ENCODE measurements around the gene JCHAIN.

DNA sequence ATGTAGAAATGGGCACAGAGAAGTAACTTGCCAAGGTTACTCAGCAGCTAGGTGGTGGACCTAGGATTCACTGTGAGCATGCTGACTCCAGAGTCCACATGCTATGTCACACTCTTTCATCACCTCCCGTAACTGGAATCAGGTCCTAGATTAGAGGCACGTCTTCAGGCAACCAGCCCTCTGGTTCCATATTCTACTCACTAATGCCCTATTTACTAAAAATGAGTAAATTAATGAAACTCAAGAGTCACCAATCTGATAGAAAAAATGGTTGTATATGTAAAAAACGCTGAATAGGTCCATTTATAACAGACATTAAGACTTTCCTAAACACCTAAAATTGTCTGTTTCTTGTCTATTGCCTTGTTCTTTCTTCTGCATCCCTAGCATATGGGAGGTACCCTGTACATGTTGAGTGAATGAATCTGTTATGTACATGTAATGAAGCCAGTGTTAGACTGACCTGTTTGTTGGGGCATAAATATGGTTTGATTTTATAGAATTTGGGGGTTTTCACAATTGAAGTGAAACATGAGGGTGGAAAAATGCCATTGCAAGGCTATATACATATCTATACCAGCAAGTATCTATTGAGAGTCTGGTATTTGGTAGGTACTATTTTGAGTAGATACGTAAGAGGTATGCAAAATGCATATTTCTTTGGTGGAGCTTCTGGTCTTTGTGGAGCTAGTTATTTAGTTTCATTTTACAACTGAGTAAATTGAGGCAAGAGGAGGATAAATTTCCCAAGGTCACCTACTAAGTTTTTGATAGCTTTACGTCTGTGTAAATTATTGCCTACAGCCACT, 48.0 kb upstream of the JCHAIN start:
- TF ChIP-seq ZNF274 (IDR thresholded peaks at IDR 0.05; ENCODE audit: low read depth, low read length) (no peak), SUZ12 (IDR thresholded peaks at IDR 0.05; ENCODE audit: extremely low read depth, insufficient read depth, insufficient read length) (no peak)
